GM19467 (cell line): ENCODE results near the gene ZDHHC6.
"Not testable (repeated sequence)": the region's sequence is repeated elsewhere in the genome, so short reads cannot be mapped to it uniquely, and the experiment has no call there.

Experiments
- ATAC-seq: cut with Tn5 transposase; IDR thresholded peaks from one replicate; pipeline ENCODE4 v1.9.1; 2021; ENCODE audit warnings: mild to moderate bottlenecking, moderate library complexity; ENCODE audit not compliant: unreplicated experiment

Gene ZDHHC6

DNA sequence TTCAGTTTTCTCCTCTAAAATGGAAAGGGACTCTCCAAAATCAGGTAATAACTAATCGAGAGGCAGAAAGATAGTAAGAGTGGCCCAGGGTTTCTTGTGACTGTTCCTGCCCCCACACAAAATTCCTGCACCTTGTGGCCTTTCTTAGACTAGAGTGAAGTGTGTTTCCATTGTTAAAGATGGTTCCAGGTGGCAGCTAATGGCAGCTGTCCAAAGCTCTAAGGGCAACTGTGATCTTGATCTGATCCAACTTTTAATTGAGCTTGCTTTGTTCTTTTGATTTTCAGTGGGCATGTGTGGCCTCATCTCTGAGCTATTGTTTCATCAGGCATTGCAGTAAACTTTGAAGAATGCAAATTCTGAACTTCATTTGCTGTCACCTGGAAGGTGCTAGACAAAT is 53.4 kb downstream of the ZDHHC6 start:
- ATAC-seq = no peak

DNA sequence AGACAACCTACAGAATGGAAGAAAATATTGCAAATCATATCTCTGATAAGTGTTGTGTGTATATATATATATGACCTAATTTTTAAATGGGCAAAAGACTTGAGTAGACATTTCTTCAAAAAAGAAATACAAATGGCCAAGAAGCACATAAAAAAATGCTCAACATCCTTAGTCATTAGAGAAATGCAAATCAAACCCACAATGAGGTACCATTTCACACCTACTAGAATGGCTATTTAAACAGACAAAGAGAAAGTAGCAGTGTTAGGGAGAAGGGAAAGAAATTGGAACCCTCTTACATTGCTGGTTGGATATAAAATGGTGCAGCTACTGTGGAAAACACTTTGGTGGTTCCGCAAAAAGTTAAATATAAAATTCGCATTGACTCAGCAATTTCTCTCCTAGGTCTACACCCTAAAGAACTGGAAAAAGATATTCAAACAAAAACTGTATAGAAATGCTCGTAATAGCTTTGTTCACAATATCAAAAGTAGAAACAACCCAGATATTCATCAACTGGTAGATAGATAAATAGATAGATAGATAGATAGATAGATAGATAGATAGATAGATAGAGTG is 56.5 kb downstream of the ZDHHC6 start:
- no peak for ATAC-seq

DNA sequence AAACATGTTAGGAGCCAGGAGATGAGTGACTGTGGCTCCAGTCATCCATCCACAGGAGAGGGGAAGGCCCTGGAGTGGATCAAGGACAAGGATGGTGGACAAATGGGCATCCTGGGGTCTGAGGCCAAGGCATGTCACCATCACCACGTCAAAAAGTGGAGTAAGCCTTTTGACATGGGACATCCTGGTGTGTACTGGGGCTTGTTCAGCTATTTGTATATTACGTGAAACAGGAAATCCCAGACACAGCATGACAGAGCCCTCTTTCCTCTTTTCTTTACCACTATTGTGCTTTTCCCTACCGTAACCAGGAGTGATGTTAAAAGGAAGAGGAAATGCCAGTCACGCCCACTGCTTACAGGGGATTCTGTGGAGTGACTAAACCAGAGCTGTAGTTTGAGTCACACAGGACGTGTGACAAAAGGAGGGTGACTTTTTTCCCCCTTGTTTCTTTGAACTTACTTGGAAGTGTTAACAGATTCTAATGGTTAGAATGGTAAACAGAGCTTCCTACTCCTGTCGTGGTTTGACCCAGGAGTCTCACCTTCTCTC is 57.4 kb downstream of the ZDHHC6 start:
- ATAC-seq = peak; percentile 60

DNA sequence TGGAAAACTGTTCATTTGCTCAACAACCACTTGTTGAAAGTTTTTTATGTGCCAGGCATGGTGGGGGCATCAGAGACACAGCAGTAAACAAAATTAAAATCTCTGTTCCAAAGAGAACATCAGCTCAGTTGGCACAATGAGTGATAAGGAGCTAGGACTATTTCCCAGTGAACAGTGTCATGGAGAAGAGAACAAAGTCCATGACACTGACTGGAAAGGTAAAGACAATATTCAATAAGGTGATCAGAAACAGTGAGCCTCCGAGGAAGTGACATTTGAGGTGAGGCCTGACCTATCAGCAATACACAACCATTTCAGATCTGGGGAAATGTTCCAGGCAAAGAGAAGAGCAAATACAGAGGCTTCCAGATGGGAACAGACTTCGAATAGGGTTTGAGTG is 58.2 kb downstream of the ZDHHC6 start:
- no peak for ATAC-seq

DNA sequence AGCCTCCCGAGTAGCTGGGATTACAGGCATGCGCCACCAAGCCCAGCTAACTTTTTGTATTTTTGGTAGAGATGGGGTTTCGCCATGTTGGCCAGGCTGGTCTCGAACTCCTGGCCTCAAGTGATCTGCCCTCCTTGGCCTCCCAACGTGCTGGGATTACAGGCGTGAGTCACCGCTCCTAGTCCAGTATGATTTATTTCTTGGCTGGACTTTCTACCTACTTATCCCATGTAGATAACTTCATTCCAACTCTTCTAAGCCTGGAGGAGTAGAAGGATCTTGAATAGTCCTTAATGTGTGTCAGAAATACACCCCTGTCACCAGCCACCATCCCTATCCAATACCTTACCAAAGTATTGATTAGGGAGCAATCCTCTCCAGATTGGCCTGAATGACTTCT is 58.7 kb downstream of the ZDHHC6 start:
- ATAC-seq = not testable (repeated sequence)

GRCh38 chr10:112385201-112385600 is 61.5 kb downstream of the ZDHHC6 start:
- no peak for ATAC-seq

- ATAC-seq = no peak
These were observed 62.6 kb downstream of the ZDHHC6 start for GRCh38 chr10:112384141-112384540.

GRCh38 chr10:112383325-112383724 is 63.4 kb downstream of the ZDHHC6 start:
- no peak for ATAC-seq

- no peak for ATAC-seq
These were observed 64.0 kb downstream of the ZDHHC6 start for GRCh38 chr10:112382515-112383235.
